CD4-positive, alpha-beta T cell (primary cell): ENCODE data around the gene RAPGEF5. TPM values are rescaled to one million over a fixed set of nuclear protein-coding genes. Genes with fewer than 3 reads are reported as not detected.

Experiments
- ATAC-seq: fragments of 200-7000 bp; cut with Tn5 transposase; one replicate; pipeline ENCODE4 v1.10.0; 2022; ENCODE audit warnings: mild to moderate bottlenecking; ENCODE audit not compliant: poor library complexity
- CTCF ChIA-PET: fragments of 350-600 bp; sonication (Branson Sonifier 250); formaldehyde crosslinking; loops from one replicate; lab custom pipeline; 2021; ENCODE audit warnings: antibody characterized with exemption, inconsistent platforms; lab: Charles Lee
- POLR2A ChIA-PET: fragments of 350-600 bp; sonication (Branson Sonifier 250); formaldehyde crosslinking; loops from one replicate; lab custom pipeline; 2021; ENCODE audit warnings: antibody characterized with exemption, inconsistent platforms; lab: Charles Lee
- DNase-seq, 14 experiments: peaks; one replicate each; pipeline ENCODE4 v3.0.0-alpha.2; 2013 to 2020; ENCODE audit warnings: mixed read lengths in 2 of 14
- H3K27ac ChIP-seq, 2 donors: one replicate each; pipeline versions ENCODE4 v1.5.1 to v1.7.0; 2013; ENCODE audit warnings: low read length in 2 of 2, low read depth in 1 of 2, mild to moderate bottlenecking in 1 of 2
- H3K27me3 ChIP-seq, 2 experiments: 1 replicate in 1 of 2; 2 replicates in 1 of 2; pipeline versions ENCODE4 v1.6.1 to v1.7.0; 2013; ENCODE audit warnings: low read length in 2 of 2, control low read depth in 1 of 2, mild to moderate bottlenecking in 1 of 2, moderate library complexity in 1 of 2; ENCODE audit not compliant: insufficient read depth in 2 of 2, control insufficient read depth in 1 of 2
- H3K36me3 ChIP-seq: one replicate; pipeline ENCODE4 v1.6.1; 2013; ENCODE audit warnings: low read length, control low read depth; ENCODE audit not compliant: insufficient read depth
- H3K4me1 ChIP-seq: one replicate; pipeline ENCODE4 v1.6.1; 2013; ENCODE audit warnings: low read length, control low read depth; ENCODE audit not compliant: insufficient read depth
- H3K4me3 ChIP-seq: one replicate; pipeline ENCODE4 v1.5.1; 2013; ENCODE audit warnings: mild to moderate bottlenecking, low read length, moderate library complexity
- H3K9me3 ChIP-seq, 2 experiments: 1 replicate in 1 of 2; 2 replicates in 1 of 2; pipeline versions ENCODE4 v1.6.1 to v1.7.0; 2013; ENCODE audit warnings: low read length in 2 of 2, mild to moderate bottlenecking in 2 of 2, control low read depth in 1 of 2, moderate library complexity in 1 of 2; ENCODE audit not compliant: control insufficient read depth in 1 of 2, insufficient read depth in 1 of 2
- H3K27ac Mint-ChIP-seq: one replicate; pipeline ENCODE4 v1.8.0; 2020; ENCODE audit warnings: mixed read lengths
- H3K27me3 Mint-ChIP-seq: one replicate; pipeline ENCODE4 v1.8.0; 2021; ENCODE audit warnings: mixed read lengths
- H3K36me3 Mint-ChIP-seq: one replicate; pipeline ENCODE4 v1.8.0; 2021; ENCODE audit warnings: low read depth, mixed read lengths
- H3K4me1 Mint-ChIP-seq: one replicate; pipeline ENCODE4 v1.8.0; 2021; ENCODE audit warnings: low read depth, mixed read lengths
- H3K4me3 Mint-ChIP-seq: one replicate; pipeline ENCODE4 v1.8.0; 2020; ENCODE audit warnings: mild to moderate bottlenecking, mixed read lengths
- H3K9me3 Mint-ChIP-seq: one replicate; pipeline ENCODE4 v1.8.0; 2020; ENCODE audit warnings: mixed read lengths
- intact Hi-C, 2 experiments: fragments of 100-400 bp; cut with DNase I in 1 of 2; cut with micrococcal nuclease in 1 of 2; formaldehyde crosslinking; loops; one replicate each; pipeline versions ENCODE4 v1.15.1 to v1.9.0; 2023 to 2025; cut with DNase I, micrococcal nuclease
- total RNA-seq, 174 experiments: library from RNA in 2 of 174; stranded (reverse) in 2 of 174; gene quantifications; one replicate each; pipeline ENCODE4 v1.2.3 and lab custom pipeline; 2021 to 2026
- TF ChIP-seq, protein P1 (sequence below): fragments of 200-600 bp; IDR thresholded peaks from one replicate; pipeline ENCODE4 v1.8.0; 2022; ENCODE audit warnings: antibody characterized with exemption, mild to moderate bottlenecking

Gene RAPGEF5
- total RNA-seq, 2 experiments from 2014 or later = 0.17 TPM; not detected in 1

DNA sequence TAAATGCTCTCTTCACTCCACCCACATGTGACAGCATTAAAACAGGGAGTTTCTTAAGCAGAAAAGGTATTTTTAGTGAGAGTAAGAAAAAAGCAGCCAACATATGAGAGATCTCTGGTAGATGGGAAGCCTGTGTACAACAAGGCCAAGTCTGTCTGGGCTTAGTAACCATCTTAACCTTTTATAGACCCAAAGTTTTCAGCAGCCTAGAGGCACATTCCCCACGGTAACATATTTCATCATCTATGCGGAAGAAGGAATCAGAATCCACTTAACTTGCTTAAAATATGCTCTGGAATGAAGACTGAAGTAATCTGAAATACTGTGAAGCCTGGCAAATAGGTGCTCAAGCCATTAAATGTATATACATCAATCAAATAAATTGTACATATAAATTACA, 127.8 kb downstream of the RAPGEF5 start:
- Mint-ChIP-seq H3K27ac (no peak overlapping the region), H3K4me1 (no peaks in the 10 kb centered on the region), H3K9me3 (no peaks in the 10 kb centered on the region), H3K36me3 (no peaks in the 10 kb centered on the region), H3K27me3 (no peaks in the 10 kb centered on the region), H3K4me3 (no peak overlapping the region)
- intact Hi-C loops = no loop called here
- Histone ChIP-seq H3K27ac (no peak overlapping the region), H3K4me1 (no peaks in the 10 kb centered on the region), H3K4me3 (no peak overlapping the region), H3K36me3 (no peaks in the 10 kb centered on the region), H3K9me3 (no peaks in the 10 kb centered on the region), H3K27me3 (no peaks in the 10 kb centered on the region)
- no peak for DNase-seq
- no peak for ATAC-seq
- ChIA-PET CTCF (no interaction called here), POLR2A (no interaction called here)
- TF ChIP-seq, protein P1, sequence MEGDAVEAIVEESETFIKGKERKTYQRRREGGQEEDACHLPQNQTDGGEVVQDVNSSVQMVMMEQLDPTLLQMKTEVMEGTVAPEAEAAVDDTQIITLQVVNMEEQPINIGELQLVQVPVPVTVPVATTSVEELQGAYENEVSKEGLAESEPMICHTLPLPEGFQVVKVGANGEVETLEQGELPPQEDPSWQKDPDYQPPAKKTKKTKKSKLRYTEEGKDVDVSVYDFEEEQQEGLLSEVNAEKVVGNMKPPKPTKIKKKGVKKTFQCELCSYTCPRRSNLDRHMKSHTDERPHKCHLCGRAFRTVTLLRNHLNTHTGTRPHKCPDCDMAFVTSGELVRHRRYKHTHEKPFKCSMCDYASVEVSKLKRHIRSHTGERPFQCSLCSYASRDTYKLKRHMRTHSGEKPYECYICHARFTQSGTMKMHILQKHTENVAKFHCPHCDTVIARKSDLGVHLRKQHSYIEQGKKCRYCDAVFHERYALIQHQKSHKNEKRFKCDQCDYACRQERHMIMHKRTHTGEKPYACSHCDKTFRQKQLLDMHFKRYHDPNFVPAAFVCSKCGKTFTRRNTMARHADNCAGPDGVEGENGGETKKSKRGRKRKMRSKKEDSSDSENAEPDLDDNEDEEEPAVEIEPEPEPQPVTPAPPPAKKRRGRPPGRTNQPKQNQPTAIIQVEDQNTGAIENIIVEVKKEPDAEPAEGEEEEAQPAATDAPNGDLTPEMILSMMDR = no peak

DNA sequence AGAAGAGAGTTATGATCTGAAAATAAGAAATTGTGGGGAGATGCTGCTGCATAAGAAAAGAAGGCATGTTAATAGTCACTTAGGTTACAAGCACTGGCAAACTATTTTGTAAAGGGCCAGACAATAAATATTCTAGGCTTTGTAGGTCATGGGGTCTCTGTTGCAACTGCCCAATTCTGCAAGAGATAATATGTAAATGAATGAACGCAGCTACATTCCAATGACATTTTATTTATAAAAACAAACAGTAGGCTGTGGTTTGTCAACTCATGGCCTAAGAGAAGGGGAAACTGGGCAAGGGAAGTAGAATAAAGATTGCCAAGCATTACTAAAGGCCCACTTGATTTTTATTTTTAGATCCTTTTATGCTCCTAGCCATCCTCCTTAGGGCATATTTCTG, 133.1 kb downstream of the RAPGEF5 start:
- no peaks in the 10 kb centered on the region for H3K36me3 ChIP-seq
- ChIA-PET CTCF (no interaction called here), POLR2A (interaction anchor here (1.1 kb wide), 1 partner anchor 30 kb away, joined by 3 read pairs; no protein-coding TSS in a partner anchor)
- intact Hi-C loops = no loop called here
- no peaks in the 10 kb centered on the region for H3K27me3 ChIP-seq
- no peak for ATAC-seq
- Mint-ChIP-seq H3K36me3 (no peaks in the 10 kb centered on the region), H3K27me3 (no peaks in the 10 kb centered on the region), H3K9me3 (no peaks in the 10 kb centered on the region), H3K4me3 (no peak overlapping the region), H3K4me1 (no peaks in the 10 kb centered on the region), H3K27ac (no peak overlapping the region)
- no peak overlapping the region for H3K4me3 ChIP-seq
- no peak overlapping the region for H3K27ac ChIP-seq
- no peaks in the 10 kb centered on the region for H3K9me3 ChIP-seq
- TF ChIP-seq, protein P1 = no peak
- H3K4me1 ChIP-seq = no peaks in the 10 kb centered on the region
- no peak for DNase-seq

DNA sequence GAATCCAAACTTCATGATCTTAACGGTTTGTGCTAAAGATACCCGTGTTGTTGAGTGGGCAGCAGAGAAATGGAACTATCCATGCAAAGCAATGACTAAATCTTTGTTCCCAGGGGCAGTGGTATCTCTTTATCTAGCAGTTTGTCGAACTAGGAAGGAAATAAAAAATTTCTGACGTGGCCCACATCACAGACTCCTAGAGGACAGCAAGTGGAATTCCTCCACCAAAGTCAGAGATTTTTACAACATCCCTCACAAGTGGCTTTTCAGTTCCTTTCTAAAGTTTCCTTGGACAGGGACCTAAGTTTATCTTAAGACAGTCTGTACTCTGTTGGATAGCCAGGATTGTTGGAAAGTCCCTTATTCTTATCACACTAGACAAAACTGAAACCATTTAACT, 136.0 kb downstream of the RAPGEF5 start:
- H3K36me3 Mint-ChIP-seq = no peaks in the 10 kb centered on the region
- TF ChIP-seq, protein P1 = no peak
- DNase-seq (no peak), ATAC-seq (no peak)
- no peak overlapping the region for H3K4me3 Mint-ChIP-seq
- no peaks in the 10 kb centered on the region for H3K4me1 Mint-ChIP-seq
- H3K27me3 Mint-ChIP-seq = peaks cover 9% of the 10 kb centered on the region
- intact Hi-C loops = no loop called here
- peaks cover 0 to 4% of the 10 kb centered on the region in 2 experiments for H3K27me3 ChIP-seq
- no peak overlapping the region for H3K27ac ChIP-seq
- ChIA-PET CTCF (no interaction called here), POLR2A (no interaction called here)
- no peaks in the 10 kb centered on the region for H3K9me3 Mint-ChIP-seq
- no peaks in the 10 kb centered on the region for H3K36me3 ChIP-seq
- no peak overlapping the region for H3K27ac Mint-ChIP-seq
- no peaks in the 10 kb centered on the region for H3K9me3 ChIP-seq
- H3K4me1 ChIP-seq = no peaks in the 10 kb centered on the region
- H3K4me3 ChIP-seq = no peak overlapping the region
